EL (cell line): Measurements from ENCODE around the gene PPP1R18.

ENCODE experiments used
- DNase-seq: peaks from one replicate; pipeline ENCODE4 v3.0.0-alpha.2; 2016

The PPP1R18 gene

GRCh38 chr6:30688569-30688968, 2.1 kb upstream of the PPP1R18 start:
- no peak for DNase-seq

GRCh38 chr6:30687659-30688431, 1.4 kb upstream of the PPP1R18 start:
- DNase-seq, result peak; percentile 52

GRCh38 chr6:30686908-30687658, 638 bp upstream of the PPP1R18 start:
- DNase-seq, result peak; percentile 98

- DNase-seq, result peak; percentile 54
Measured at GRCh38 chr6:30685157-30686008, 1.1 kb downstream of the PPP1R18 start.

GRCh38 chr6:30684386-30685156, 1.9 kb downstream of the PPP1R18 start:
- peak; percentile 60 for DNase-seq

GRCh38 chr6:30683980-30684338, 2.5 kb downstream of the PPP1R18 start:
- DNase-seq, result peak; percentile 28

GRCh38 chr6:30683183-30683979, 3.1 kb downstream of the PPP1R18 start:
- DNase-seq, result peak; percentile 30

GRCh38 chr6:30682143-30683117, 4.0 kb downstream of the PPP1R18 start:
- peak; percentile 92 for DNase-seq

- no peak for DNase-seq
Measured at GRCh38 chr6:30681766-30682142, 4.7 kb downstream of the PPP1R18 start.

GRCh38 chr6:30679765-30680535, 6.5 kb downstream of the PPP1R18 start:
- DNase-seq, result no peak

- peak; percentile 73 for DNase-seq
Measured at GRCh38 chr6:30678964-30679726, 7.3 kb downstream of the PPP1R18 start.

- DNase-seq, result no peak
Measured at GRCh38 chr6:30676660-30677285, 9.7 kb downstream of the PPP1R18 start.

- peak; percentile 98 for DNase-seq
Measured at GRCh38 chr6:30672445-30673253, 13.8 kb downstream of the PPP1R18 start, which contains the start of gene DHX16. DHX16 (minus strand) TSS chr6:30673006; CDS start chr6:30672841, 165 bp downstream.

- DNase-seq, result no peak
Measured at GRCh38 chr6:30670760-30671527, 15.5 kb downstream of the PPP1R18 start.

GRCh38 chr6:30666300-30666699, 20.1 kb downstream of the PPP1R18 start:
- DNase-seq, result peak; percentile 34

- no peak for DNase-seq
Measured at GRCh38 chr6:30664994-30665767, 21.3 kb downstream of the PPP1R18 start.
